HG03060 (cell line): ENCODE data around the gene PINK1.

Source experiments
- ATAC-seq: cut with Tn5 transposase; IDR thresholded peaks from one replicate; pipeline ENCODE4 v1.9.1; 2021; ENCODE audit warnings: low read depth, moderate number of reproducible peaks; ENCODE audit not compliant: unreplicated experiment

Gene PINK1

DNA sequence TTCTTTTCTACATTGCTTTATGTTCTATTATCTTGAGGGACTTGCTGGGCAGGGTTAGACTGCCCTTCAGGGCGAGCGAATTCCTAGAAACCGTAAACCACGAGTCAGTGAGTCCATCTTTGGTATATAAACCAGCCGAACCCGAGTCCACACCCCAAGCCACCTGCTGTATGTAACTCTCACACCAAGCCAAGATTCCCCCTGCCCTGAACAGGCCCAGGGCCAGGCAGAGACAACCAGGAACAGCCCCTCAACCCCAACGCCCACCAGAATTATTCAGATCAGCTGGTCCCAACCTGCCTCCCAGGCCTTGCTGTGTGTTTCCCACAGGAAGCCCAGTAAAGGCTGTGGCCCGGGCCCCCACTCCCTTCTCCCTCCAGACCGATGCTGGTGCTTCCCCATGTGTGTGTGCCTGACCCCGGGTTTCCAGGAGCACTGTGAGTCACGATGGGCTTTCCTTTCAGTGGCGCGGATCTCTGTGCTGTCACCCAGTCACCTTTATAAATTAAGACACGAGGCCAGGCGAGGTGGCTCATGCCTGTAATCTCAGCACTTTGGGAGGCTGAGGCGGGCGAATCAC is 67.5 kb downstream of the PINK1 start:
- ATAC-seq, result no peak
